Measurements from ENCODE around the gene ME3.
A peak's percentile ranks its signal among the peaks of the same experiment; 100 is the strongest.

ME3 gene

DNA sequence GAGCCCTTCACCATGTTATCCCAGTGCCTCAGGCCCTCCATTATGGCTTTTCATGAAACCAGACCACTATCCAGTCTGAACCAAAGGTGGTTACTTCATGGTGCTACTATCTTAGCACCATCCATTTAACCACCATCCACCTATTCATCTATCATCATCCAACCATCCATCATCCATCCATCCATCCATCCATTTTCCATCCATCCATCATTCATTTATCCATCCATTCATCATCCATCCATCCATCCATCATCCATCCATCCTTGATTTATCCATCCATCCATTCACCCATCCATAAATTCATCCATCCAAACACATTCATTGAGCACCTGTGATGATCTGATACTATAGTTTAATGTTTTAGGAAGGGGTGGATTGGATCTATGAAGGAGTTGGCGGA, 204.2 kb downstream of the ME3 start:
- no peak for DNase-seq (ENCODE audit: low read depth in 1 of 2, low spot score in 1 of 2)

DNA sequence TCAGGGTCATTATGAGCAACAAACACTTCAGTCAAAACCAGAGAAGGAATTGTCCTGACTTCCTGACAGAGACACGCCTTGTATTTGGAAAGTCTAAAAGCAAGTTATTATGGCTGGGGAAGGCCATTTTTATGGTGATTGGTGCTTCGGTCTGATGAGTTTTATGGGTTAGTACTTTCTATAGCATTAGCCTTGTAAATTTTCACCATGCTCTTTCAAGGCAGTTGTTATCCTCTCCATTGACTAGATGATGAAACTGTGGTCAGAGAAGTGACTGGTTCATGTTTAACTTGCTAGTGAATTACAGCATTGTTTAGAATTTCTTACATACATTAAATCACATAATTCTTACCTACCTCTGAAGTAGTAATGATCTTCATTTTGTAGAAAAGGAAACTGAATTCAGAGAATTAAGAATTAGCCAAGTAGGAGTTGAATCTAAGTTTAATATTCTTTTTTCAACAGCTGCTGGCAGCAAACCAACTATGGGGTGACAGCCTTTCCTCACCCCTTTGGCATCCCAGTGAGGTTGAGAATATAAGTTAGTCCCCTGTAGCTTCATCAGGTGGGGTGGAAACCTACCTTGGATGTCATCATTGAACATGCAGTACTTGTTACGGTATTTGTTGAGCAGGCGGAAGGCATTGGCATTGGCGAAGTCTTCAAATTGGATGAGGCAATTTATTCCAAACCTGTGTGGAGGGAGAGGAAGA, 207.8 kb downstream of the ME3 start:
- DNase-seq (ENCODE audit: low read depth in 1 of 2, low spot score in 1 of 2), result no peak

DNA sequence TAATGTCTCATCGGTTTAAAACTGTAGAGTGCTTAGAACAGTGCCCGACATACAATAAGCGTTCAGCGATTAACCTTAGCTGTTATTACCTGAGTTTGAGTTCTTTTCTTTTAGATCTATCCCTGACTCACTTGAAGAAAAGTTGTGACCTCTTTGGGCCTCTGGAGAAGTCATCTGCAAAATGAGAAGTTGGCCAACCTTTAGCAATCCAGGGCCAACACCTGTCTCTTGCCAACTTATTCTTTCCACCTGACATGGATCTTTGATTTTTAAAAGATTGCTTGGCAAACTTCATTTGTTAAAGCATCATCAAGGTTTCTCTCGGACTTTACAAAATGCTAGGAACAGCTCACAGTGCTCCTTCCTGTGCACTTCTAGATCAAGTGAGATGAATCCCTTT, 208.5 kb downstream of the ME3 start:
- no peak for DNase-seq (ENCODE audit: low read depth in 1 of 2, low spot score in 1 of 2)

DNA sequence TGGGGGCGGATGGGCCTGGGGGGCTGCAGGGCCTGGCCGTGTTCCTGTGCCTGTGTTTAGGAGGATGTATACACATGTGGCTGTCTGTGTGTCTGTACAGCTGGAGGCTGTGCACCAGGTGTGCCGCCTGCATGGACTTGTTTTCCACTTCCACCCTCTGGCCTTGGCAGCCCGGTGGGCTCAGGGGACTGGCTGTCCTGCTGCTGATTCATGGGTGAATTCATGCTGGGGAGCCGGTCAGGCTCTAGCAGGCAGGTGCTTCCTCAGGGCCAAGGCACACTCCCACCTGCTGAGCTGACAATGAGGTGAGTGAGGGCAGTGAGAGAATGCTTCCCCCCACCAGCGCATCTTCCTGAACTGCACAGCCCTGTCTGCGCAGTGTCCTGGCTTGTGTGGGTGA, 209.3 kb downstream of the ME3 start:
- no peak for DNase-seq (ENCODE audit: low read depth in 1 of 2, low spot score in 1 of 2)

DNA sequence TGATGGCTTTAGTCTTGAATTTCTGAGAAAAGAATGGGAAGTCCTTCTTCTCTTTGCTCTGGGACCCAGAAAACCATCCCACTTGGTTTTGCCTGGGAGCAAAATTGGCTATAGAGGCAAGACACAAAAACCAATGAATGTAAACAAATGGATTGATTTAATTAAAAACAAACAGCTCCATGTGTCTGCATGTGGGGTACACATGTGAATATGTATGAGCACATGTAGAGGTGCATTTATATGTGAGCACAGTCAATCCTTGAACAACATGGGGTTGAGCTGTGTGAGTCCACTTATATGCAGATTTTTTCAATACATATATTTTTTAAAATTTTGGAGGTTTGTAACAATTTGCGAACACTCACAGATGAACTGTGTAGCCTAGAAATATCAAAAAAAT, 210.5 kb downstream of the ME3 start:
- DNase-seq (ENCODE audit: low read depth in 1 of 2, low spot score in 1 of 2), result no peak

DNA sequence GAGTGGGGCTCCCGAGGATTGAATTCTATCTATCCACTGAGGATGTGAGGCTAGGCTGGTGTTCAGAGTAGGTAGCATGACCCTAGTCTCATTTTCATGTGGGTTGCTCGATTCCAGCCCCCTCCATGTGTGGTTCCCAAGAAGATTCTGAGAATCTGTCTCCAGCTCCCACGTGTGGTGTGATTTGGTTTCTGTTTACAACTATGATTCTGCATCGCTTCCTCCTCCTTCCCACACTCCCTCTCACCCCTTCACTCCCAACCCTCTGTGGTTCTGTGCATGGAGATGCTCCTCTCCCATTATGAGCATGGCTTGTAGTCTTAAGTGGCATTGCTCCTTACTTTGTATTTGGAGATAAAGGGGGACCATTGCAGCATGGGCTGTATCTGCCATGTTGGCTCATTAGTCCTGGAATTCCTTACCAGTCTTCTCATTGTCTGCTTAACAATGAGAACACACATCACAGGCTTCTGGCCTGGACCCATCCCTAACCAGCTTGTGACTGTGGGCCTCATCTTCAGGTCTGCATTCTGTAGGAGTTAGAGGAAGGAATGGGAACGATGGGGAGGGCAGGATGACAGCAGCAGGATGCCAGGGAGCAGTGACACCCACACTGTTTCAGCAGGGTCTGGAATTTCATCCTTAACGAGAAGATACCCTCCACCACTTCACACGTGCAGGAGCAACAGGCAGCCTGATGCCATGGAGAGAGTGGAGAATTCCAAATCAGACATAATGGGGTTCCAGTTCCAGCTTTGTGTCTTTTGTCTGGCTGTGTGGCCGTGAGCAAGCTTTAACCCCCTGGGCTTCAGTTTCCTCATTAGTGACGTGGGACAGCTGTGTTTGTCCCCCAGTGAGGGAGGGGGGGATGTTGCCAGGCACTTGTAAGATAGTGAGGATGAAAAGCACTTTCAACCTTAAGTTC, 211.7 kb downstream of the ME3 start:
- DNase-seq (ENCODE audit: low read depth in 1 of 2, low spot score in 1 of 2), result no peak

DNA sequence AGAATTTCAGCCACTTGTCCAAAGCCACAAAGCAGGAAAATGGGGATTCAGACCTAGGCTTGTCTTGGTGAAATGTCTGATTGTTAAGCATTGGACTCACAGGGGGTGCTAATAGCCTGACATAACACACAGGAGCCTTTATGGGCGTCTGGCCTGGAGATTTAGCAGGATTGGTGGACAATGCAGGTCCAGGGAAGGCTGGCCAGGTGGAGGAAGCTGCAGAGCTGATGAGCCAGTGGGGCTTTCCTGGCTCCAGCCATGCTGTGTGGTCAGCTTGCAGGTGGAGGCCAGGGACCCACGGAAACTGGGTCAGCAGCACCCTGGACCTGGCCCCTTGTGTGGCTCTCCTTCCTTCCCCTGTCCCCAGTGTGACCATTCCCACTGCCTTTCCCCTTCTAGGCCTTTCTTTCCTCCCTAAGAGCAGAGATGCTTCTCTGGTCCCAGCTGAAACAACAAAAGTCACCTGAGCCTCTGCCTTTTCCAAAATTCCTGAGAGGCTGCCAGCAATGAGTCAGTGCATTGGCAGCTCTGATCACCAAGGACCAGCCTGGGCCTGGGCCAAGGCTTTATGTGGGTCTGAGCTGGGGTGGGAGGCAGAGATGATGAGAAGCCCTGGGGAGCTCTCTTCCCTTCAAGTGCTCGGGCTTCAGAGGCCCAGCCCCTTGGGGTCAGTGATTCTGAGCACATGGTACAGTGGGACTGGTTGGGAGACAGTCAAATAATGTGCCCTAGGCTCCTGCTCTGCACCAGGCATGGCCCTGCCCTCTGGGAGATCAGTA, 212.5 kb downstream of the ME3 start:
- DNase-seq (ENCODE audit: low read depth in 1 of 2, low spot score in 1 of 2), result no peak

DNA sequence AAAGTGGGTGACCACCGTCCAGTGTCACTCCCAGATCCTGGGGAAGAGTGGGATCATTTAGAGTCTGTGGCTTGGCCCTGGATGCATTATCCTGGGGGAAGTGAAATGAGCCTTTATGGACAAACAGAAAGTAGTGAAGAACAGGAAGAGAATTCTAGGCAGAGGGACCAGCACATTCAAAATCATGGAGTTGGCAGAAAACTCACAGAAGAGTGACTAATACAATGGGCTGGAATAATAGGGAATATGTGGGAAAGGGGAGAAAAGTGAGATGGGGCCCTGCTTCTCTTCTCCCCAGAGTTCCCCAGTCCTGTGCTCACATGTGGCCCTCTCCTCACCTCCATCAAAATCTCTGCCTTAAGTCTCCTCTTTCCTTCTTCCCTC, 213.4 kb downstream of the ME3 start:
- no peak for DNase-seq (ENCODE audit: low read depth in 1 of 2, low spot score in 1 of 2)

DNA sequence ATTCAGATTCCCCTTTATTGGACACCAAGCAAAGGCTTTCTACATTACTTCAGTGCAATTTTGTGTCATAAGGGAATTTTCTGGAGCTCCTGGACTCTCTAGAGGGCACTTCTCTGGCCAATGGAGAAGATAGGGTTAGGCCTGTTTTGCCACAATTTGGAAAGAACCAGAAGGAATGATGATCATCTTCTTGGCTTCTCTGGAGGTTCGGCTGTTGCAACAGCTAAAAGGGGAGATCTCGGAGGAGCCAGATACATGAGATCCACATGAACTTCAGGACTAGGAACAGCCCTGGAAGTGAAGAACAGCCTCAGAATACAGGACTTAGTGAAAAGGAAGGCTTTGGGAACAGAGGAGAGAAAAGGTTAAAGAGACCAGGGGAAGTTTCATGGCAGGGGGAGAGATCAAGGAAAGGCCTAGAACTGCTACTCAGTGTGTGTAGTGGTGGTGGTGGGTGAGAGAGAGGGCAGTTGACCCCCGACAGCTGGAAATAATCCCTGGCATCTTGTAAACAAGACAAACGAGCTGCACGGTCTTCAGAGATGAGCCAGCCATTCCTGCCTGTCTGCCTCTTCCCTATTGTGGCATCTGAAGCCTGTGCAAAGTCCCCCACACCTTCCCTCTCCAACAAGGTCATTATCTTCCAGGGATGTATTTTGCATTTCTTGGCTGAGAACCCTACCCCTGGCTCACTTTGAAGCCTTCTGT, 214.0 kb downstream of the ME3 start:
- no peak for DNase-seq (ENCODE audit: low read depth in 1 of 2, low spot score in 1 of 2)

DNA sequence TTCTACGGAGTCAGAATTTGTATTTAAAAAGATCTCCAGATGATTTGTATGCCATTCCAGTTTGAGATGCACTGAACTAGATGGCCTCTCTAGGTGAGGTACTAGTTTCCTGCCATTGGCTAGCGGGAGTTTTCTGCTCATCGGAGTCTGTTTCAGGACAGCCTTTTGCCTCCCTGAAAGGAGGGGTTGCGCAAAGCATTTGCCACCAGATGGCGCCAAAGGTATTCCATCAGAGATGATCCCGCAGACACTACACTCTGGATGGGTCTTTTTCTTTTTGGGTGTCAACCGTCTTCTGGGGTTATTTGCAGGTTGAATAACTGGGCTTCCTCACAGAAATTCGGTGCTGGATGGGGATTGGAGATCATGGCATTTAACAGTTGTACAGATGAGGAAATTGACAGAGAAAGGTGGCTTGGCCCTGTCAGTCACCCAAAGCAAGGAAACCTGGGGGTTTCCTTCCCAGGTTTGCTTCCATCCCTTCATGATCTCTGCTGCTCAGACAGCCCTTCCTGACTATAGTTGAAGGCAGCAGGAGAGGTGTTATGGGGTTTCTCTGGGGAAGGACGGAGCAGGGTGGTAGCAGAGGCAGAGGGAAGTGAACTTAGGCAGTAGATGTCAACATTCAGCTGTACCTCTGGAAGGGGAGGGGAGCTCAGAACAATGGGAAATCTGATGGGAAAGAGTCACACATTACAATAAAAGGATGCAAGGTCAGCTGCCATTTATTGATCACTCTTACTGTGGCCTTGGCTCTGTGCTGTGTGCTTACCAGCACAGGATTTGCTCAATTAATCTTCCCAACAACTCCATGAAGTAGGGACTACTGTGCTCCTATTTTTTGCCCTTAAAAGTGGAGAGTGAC, 216.1 kb downstream of the ME3 start:
- peak; percentile 20 to 62 for DNase-seq (ENCODE audit: low read depth in 1 of 2, low spot score in 1 of 2)

DNA sequence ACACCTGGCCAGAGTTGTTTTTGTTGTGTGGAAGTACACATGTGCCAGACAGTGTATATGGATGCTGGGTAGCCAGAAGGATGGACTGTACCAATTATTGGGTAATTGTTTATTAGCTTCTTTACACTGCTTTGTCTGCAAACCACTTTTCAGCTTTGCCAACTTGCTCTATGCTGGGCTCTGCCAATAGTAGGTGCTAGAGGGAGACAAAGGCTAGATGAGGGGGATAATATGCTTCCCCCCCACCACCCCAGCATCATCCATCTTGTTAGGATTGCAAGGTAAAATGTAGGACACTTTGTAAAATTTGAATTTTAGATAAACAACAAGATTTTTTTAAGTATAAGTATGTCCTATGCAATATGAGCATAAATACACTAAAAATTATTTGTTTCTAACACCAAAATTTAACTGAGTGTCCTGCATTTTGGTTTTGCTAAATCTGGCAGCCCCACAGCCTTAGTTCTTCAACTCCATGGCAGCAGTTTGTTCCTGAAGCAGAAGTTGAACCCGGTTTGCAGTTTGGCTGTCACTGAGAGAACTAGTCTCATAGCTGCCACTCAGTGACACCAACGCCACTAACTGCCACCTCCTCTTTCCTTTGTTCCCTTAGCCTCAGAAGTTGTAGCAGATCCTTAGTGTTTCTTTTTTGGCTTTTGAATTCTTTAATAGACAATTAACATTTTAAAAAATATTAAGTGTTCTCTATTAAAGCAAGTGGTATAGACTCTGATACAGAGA, 219.0 kb downstream of the ME3 start:
- DNase-seq (ENCODE audit: low read depth in 1 of 2, low spot score in 1 of 2), result no peak

DNA sequence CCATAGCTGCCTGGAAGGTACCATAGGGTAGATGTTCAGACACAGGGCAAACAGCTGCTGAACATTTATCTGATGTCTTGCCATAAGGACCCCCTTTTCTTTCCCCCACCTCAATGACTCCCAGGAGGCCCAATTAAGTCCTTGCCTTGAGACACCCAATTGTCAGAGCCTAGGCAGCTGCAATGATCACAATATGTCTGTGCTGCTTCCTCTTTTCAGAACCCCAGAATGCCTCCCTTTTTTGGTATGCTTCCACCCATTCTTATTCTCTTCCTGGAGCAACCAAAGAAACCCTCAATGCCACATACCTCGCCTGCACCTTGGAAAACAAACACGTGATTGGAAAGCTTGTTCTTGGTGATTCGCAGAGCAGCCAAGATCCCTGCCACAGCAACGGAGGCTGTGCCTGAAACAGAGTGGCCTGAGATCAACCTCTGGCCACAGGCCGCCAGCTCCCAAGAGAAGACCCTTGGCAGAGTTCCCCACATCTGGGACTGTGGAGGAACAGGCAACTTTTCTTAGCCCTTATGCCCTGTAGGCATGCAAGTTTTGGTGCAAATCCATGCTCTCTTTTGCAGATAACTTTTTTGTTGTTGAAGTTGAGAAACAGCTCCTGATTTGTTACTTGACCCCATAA, 222.3 kb downstream of the ME3 start:
- DNase-seq (ENCODE audit: low read depth in 1 of 2, low spot score in 1 of 2), result no peak

DNA sequence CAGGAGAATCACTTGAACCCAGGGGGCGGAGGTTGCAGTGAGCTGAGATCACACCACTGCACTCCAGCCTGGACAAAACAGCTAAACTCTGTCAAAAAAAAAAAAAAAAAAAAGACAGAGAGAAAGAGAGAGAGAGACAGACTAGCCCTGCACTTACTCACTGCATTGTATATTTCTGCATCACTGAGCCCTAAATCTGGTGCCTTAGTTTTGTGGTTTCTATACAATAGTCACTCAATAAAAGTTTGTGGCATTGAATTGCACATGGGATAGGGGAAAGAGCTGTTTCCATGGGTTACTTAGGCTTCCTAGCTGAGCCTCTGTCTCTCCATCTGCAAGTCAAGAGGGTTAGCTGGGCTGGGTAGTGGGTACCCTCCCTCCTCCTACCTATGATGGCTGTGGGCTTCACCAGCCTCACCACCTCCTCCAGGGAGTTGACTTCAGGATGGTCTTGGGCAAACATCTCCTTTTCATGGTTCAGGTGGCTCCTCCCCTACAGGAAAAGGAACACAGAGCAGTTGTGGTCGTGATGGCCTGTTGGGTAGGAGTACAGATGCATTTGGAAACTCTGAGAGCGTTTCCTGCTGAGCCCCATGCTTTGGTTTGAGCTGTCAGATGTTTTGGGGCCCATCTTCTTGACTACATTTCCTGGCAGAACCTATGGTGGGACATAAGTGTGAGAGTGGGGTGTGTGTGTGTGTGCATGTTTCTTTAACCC, 224.5 kb downstream of the ME3 start:
- no peak for DNase-seq (ENCODE audit: low read depth in 1 of 2, low spot score in 1 of 2)

DNA sequence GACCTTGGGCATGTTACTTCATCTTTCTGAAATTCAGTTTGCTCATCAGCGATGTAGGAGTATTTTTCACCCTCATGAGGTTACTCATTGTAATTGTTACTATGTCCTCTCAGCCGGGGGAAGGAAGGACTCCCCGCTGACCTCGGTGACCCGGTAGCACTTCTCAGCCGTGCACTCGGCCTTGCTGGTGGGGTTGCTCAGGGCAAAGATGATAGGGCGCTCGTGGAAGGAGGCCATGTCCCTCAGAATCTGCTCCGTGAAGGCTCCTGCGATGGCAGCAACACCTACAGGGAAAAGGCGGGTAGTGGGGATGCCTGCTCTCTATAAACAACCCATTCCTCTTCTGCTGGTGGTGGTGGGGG, 225.5 kb downstream of the ME3 start:
- no peak for DNase-seq (ENCODE audit: low read depth in 1 of 2, low spot score in 1 of 2)

DNA sequence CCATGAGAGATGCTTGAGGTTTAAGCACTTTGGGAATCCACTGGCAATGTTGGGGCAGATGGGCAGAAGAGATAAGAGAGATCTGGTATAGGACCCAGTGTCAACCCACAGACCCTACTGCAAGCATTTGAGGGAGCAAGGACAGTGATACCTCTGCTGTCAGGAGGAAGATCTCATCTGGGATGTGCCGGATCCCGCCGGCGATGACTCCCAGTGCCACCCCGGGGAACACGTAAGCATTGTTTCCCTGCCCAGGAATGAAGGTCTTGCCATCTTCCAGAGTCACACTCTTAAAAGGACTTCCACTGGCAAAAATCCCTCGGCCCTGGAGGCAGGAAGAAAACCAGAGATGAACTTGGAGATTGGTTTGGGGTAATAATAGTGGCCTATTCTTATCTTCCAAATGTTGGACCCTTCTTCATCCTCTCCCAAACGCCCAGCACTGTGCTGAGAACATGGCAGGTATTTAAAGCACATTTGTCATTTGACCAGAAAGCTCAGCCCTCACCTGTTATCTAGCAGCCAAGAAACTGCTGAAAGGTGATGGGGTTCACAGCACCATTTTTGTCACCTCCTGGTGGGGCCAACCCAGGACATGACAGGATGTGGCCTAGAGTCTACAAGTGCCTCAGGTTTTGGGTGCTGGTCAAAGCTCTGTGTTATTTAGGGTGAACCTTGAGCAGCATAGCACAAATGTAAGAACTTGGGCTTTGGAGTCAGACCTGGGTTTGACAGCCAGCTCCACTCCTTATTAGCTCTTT, 226.1 kb downstream of the ME3 start:
- no peak for DNase-seq (ENCODE audit: low read depth in 1 of 2, low spot score in 1 of 2)

DNA sequence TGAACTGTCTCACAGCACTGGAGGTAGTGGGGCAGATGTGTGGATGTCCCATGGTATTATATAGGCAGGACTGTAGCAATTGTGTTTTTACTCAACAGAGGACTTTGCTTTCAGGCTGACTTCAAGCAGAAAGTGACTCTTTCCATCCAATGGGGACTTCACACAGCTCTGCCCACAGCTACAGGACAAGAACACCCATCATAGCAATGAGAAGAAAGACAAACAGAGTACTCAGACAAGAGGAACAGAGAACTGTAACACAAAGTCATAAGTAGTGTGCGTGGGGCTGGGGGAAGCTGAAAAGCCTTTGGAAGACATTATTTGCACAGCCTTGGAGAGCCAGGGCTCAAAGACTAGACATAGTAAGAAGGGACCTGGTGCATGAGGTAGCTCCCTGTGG, 227.4 kb downstream of the ME3 start:
- no peak for DNase-seq (ENCODE audit: low read depth in 1 of 2, low spot score in 1 of 2)

DNA sequence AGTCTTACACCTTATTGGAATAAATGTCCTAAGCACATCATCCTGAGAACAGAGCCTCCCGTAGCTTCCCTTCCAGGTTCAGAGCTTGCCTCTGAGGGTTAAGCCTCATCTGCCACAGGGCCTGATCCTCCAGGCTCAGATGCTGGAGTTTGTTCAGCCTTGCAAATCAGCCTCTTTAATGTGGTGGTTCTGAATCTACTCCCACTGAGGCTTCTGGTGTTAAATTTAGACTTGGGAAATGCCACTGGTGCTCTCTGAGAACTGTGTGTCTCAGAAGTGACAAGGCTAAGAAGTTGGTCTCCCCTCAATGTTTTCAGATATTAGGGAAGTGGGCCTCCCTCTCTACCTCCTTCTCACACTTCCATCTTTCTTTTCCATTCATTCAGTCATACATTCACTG, 229.0 kb downstream of the ME3 start:
- DNase-seq (ENCODE audit: low read depth in 1 of 2, low spot score in 1 of 2), result no peak

DNA sequence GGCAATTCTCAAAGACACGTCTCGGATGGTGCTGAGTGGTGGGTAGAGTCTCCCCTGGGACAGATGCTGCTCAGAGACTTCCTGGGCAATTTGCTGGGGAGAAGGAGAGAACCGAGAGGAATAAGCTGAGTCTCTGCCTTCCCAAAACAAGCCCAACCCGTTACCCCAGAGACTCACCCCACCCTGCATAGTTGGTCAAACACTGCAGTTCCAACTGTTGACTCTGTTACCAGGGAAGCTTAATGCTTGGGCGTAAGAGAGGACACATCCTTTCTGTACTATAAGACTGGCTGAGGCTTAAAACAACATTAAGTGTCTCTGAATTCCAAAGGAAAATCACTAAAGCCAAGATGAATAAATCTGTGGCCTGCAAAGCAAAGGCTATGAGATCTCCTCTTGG, 229.6 kb downstream of the ME3 start:
- no peak for DNase-seq (ENCODE audit: low read depth in 1 of 2, low spot score in 1 of 2)

All from stimulated activated CD4-positive, alpha-beta T cell treated with anti-CD3 and anti-CD28 coated beads, Interleukin-15, amount 100 ng/mL, for 1 hour (primary cell).